HG03196 (cell line): ENCODE data around the gene SHISAL1.

Source experiments
- ATAC-seq: cut with Tn5 transposase; IDR thresholded peaks from one replicate; pipeline ENCODE4 v1.9.1; 2021; ENCODE audit not compliant: unreplicated experiment

The SHISAL1 gene

DNA sequence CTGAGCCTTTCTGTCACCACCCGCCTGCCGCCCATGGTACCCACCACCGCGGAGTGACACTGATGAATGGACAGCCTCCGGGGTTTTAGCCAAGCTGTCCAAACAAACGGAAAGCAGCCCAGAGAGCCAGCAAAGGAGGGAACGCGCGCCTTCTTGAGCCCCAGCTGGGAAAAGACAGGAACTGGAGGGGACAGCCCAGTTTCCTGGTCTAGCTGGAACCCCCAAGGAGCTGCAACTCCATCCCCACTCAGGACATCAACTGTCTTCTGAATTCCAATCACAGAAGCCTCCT is 33.7 kb downstream of the SHISAL1 start:
- no peak for ATAC-seq

- ATAC-seq = no peak
Observed at GRCh38 chr22:44278243-44279068, 34.3 kb downstream of the SHISAL1 start.

- ATAC-seq = no peak
Observed at GRCh38 chr22:44277386-44278135, 35.2 kb downstream of the SHISAL1 start.

GRCh38 chr22:44276706-44277356 is 35.9 kb downstream of the SHISAL1 start:
- no peak for ATAC-seq

GRCh38 chr22:44276041-44276440 is 36.7 kb downstream of the SHISAL1 start:
- no peak for ATAC-seq

DNA sequence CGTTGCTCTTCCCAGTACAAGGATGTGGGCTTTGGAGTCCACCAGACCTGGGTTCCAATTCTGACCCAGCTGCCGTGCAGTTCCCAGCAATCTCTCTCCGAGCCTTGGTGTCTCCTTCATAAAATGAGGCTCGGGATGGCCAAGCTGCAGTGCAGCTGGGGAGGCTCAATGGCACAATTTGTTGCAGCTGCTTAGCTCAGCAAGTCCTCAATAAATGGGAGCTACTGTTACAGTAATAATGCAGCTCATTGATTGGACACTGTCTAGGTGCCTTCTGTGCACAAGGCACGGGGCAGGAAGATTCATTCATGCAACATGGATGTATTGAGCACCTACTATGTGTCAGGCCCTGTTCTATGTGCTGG is 37.1 kb downstream of the SHISAL1 start:
- no peak for ATAC-seq

DNA sequence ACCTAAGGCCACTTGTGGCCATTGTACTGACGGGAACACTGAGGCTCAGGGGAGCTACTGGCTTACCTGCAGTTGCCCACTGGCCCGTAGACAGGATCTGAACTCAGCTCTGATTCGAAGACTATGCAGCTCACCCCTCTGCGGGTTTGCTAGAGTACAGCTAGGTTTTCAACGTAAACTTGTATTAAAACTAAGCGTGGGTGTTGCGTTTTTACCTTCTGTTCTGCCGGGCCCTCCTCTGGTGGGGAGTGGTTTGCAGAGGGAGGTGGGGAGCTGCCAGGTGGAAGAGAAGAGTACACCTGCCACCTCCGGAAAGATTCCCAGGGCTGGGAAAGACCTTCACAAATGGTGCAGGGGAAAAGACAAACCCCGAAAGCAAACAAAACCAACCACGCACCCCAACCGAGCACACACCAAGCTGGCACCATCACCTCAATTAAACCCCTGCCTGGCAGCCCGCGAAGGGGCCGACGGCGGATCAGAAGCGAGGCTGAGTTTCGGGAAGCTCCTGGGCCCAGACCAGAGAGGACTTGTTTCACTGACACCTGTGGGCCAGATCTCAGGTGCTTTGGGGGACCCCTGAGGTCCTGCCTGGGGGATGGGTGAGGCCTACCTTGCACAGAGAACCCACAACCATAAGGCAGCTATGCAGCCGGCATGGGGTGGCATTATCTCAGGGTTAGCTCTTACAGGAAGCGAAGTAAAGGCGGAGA is 37.7 kb downstream of the SHISAL1 start:
- no peak for ATAC-seq

DNA sequence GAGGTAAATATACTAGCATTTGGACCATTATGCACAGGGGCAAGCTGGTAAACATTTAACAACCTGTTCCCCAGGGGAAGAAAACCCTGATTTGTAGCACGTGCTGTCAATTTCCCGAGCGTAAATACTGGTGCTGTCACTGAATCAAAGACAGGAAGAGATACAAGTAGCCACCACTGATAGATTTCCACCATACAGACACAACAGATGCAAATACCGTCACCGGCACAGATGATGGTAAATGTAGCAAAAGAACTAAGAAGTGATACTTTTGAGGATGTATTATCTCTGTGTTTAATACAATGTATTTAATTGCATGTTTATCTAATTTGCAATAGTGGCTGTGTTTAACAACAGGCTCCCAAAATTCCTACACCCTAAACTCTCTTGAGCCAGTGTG is 39.6 kb downstream of the SHISAL1 start:
- ATAC-seq = no peak

DNA sequence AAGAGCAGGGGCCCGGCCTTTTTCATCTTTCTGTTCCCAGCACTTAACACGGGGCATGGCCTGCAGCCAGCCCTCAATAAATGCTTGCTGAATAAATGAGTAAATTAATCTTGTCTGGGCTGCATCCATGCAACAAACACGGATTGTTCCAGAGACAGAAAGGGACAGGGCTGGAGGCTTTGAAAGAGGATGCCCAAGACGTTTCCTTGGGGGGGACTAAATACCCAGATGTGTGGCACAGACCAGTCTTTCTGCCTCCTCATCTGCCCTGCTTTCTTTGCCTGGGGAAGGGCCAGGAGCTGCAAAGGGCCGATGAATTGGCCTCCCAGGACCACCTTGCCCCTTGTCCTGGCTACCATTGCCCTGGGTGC is 40.4 kb downstream of the SHISAL1 start:
- no peak for ATAC-seq

DNA sequence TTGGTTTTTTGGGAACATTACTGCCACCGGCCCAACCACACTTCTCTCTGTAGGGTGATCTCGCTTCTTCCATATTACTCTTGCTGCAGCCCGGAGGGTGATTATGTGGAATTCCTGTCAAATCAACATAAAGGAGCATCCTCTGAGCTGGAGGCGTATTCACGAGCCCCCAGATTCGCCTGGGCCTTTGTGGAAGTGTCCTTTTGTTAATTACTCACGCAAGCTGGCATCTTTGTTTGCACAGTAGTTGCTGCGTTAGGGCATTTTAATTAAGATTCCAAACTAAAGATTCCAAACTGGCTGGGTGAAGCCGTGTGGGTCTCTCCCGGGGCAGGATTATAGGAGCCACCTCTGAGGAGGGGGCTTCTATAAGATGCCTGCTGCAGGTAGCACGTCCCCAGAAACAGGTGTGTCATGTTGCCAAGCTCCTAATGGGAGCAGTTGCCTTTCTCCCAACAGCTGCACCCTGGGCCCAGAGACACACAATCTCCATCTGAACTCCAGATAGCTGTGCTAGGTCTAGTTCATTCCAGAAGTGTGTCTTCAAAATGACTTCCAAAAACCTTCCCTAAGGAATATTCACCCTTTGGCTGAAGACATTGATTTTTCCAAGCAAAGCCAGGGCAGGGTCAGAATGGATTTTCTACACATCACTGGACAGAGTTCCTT is 40.9 kb downstream of the SHISAL1 start:
- ATAC-seq = no peak

GRCh38 chr22:44271010-44271500 is 41.7 kb downstream of the SHISAL1 start:
- no peak for ATAC-seq

DNA sequence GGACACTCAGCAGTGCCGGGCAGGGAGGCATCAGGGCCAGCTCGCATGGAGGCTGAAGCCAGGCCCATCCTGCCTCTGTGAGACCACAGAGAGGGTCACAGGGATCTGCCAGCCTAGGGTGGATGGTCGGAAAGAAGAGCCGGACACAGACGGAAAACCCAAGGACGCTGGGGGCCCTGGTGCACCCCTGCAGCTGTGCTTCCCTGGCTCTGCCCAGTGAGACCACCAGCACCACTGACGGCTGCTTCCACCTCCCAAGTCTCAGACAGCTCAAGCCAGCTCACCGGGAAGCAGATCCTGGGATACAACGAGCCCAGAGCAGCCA is 42.2 kb downstream of the SHISAL1 start:
- no peak for ATAC-seq

DNA sequence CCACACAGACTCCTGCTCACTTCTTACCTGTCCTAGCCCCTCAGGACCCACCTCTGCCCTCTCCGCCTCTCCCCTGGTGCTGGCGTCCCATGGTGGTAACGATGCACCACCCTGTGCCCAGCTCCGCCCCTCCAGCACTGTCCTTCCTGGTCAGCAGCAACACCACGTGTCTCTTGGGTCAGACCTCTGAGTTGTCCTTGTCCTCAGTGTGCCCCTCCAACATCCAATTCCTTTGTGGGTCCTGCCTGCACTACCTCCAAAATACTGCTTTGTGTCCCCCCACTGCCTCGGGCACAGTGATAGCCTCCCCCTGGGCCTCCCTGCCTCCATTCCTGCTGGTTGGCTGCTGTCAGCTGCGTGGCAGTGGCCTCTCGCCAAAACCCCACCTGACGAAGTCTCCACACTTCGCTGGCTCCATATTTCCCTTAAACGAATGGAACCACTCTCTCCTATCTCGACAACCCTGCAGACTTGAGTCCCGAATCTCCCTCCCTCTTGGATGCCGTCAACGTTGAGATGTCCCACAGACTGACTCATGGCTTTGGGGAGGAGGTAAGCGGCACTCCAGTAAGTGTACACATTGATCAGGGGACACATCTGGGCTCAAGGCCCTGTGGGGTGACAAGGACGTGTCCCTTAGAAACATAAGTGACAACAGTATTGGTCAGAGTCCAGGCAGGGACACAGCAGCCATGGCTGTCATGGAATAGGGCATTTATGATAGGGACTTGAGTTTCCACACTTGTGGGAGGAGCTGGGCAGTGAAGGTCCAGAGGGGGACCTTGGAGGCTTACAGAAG is 42.8 kb downstream of the SHISAL1 start:
- no peak for ATAC-seq

GRCh38 chr22:44269117-44269498 is 43.6 kb downstream of the SHISAL1 start:
- no peak for ATAC-seq

- no peak for ATAC-seq
Observed at GRCh38 chr22:44268431-44269116, 44.2 kb downstream of the SHISAL1 start.

DNA sequence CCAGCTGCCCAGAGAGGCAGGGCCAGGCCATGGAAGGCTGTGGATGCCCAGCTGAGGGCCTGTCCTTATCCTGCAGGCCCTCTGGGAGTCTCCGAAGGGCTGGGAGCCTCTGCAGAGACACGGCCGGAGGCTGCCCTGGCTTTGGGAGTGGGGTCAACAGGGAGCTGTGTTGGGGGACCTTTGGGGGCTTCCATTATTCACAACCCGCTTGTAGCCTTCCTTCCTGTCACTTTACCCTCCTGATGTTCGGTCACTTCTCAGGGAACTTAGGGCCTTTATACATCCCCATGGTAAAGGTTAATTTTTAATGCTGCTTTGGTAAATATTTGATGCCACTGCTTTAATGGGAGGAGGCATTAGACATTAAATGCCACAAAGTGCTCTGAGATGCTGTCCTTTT is 44.9 kb downstream of the SHISAL1 start:
- no peak for ATAC-seq

DNA sequence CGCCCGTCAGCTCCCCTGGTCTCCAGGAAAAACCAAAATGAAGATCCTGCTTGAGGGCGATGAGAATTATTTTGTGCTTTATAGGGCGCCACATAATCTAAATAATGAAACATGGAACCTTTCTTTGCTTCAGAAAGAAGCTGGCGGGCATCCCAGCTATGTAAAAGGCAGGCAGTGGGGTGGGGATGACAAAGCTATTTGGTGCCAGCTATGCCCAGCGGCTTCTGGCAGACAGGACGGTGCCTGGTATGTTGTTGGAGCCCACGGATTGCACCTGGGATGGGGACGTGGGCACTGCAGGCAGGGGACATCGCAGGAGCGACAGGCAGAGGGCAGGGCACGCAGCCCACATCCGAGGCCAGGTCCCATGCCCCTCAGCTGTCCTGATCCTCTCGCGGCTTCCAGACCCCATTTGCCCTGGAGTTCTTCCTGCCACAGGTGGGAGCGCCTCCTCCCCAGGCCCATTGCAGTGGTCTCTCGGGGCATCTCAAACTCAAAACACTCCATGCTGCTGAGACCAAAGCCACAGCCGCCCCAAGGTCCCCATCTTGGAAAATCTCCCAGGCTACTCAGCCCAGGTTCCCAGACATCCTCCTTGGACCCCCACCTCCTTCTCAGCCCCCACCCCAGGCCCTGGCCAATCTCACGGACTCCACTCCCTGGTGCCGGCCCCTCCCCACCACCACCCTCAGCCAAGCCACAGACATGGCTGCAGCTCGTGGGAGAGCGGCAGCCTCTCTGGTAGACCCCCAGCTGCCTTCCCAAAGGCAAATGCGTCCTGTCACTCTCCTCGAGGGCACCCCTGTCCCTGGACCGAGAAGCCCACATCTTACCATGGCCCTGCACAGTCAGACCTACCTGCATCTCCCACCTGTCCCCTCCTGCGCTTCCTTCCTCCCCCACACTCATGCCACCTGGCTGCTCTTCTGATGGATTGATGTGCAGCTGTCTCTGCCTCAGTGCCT is 45.7 kb downstream of the SHISAL1 start:
- no peak for ATAC-seq

- no peak for ATAC-seq
Observed at GRCh38 chr22:44263547-44263946, 49.2 kb downstream of the SHISAL1 start.
